ENCODE results near the gene PGM5. TPM values are rescaled to one million over a fixed set of nuclear protein-coding genes. Genes with fewer than 3 reads are reported as not detected.

Gene PGM5
- total and polyA plus RNA-seq, 2 of the 8 experiments (the other 6 are each of a cell fraction or from before 2014, with no cell fraction given), result not detected

- no peak for TF ChIP-seq CHD7 (IDR thresholded peaks at IDR 0.05; ENCODE audit: insufficient replicate concordance, low read length)
- no peak for TF ChIP-seq CHD2 (IDR thresholded peaks at IDR 0.05; ENCODE audit: low read length)
- TF ChIP-seq EZH2 (IDR thresholded peaks at IDR 0.05; ENCODE audit: low read depth, low read length, severe bottlenecking), result no peak
These were observed 157.0 kb downstream of the PGM5 start (continued) for GRCh38 chr9:68513385-68513784.
